NCI-H446 treated with DMSO at 0.1 percent for 48 hours (cell line): ENCODE data around the gene COPE.

Source experiments
- DNase-seq: peaks from one replicate; lab custom pipeline; 2025; lab: John Stamatoyannopoulos, UW

The COPE gene

GRCh38 chr19:18851673-18852325 is 67.4 kb downstream of the COPE start:
- no peak for DNase-seq

- no peak for DNase-seq
Measured at GRCh38 chr19:18850471-18851375, 68.5 kb downstream of the COPE start.

- DNase-seq, result no peak
Measured at GRCh38 chr19:18849838-18850400, 69.3 kb downstream of the COPE start.
